A673 (cell line): ENCODE results near the gene CDC42BPA. TPM values are rescaled to one million over a fixed set of nuclear protein-coding genes. Genes with fewer than 3 reads are reported as not detected.

Source experiments
- BruUV-seq: library from RNA; stranded (reverse); fragments of 400-500 nt; replicated peaks from 2 replicates; lab custom pipeline; 2021; lab: Mats Ljungman, UMichigan
- CTCF ChIA-PET: fragments of 300-600 bp; sonication (Branson Sonifier 250); formaldehyde crosslinking; loops from one replicate; lab custom pipeline; 2022; ENCODE audit warnings: antibody characterized with exemption; lab: Charles Lee
- POLR2A ChIA-PET: fragments of 300-600 bp; sonication (Branson Sonifier 250); formaldehyde crosslinking; loops from one replicate; lab custom pipeline; 2022; ENCODE audit warnings: antibody characterized with exemption; ENCODE audit not compliant: low non-redundant PET; lab: Charles Lee
- DNase-seq: peaks from one replicate; pipeline ENCODE4 v3.0.0-alpha.2; 2015; ENCODE audit warnings: low spot score
- H3K27ac ChIP-seq: fragments of 200-600 bp; sonication (generic); 2 replicates; pipeline ENCODE4 v1.5.1; 2016; ENCODE audit warnings: mixed run types, low read depth, mild to moderate bottlenecking, mixed read lengths, antibody characterized with exemption, low read length; ENCODE audit not compliant: poor library complexity, severe bottlenecking
- H3K27me3 ChIP-seq: fragments of 200-600 bp; sonication (generic); replicated peaks from 2 replicates; pipeline ENCODE4 v1.6.1; 2017; ENCODE audit warnings: mixed run types, low read depth, mild to moderate bottlenecking, mixed read lengths, antibody characterized with exemption, low read length; ENCODE audit not compliant: insufficient read depth, poor library complexity
- H3K36me3 ChIP-seq: fragments of 200-600 bp; sonication (generic); 2 replicates; pipeline ENCODE4 v1.6.1; 2016; ENCODE audit warnings: mixed run types, mild to moderate bottlenecking, mixed read lengths, antibody characterized with exemption, low read length; ENCODE audit not compliant: insufficient read depth, poor library complexity, severe bottlenecking
- H3K4me1 ChIP-seq: fragments of 200-600 bp; sonication (generic); 2 replicates; pipeline ENCODE4 v1.6.1; 2017; ENCODE audit warnings: mixed run types, mild to moderate bottlenecking, mixed read lengths, antibody characterized with exemption, low read length; ENCODE audit not compliant: insufficient read depth, poor library complexity, severe bottlenecking
- H3K4me3 ChIP-seq: fragments of 200-600 bp; sonication (generic); 2 replicates; pipeline ENCODE4 v1.5.1; 2016; ENCODE audit warnings: low read depth, mixed run types, mild to moderate bottlenecking, mixed read lengths, low read length; ENCODE audit not compliant: poor library complexity, severe bottlenecking
- H3K9me3 ChIP-seq: fragments of 200-600 bp; sonication (generic); 2 replicates; pipeline ENCODE4 v1.6.1; 2016; ENCODE audit warnings: mixed run types, low read depth, mild to moderate bottlenecking, mixed read lengths, antibody characterized with exemption, low read length; ENCODE audit not compliant: poor library complexity, severe bottlenecking
- CTCF ChIP-seq: fragments of 300-800, 200-600 bp; sonication (generic); conservative IDR thresholded peaks from 2 replicates; pipeline ENCODE4 v1.5.1; 2017; ENCODE audit warnings: low read depth, mild to moderate bottlenecking, antibody characterized with exemption, low read length, moderate library complexity, mixed read lengths
- EZH2 ChIP-seq: fragments of 200-600 bp; sonication (generic); IDR thresholded peaks from 2 replicates; pipeline ENCODE4 v1.6.1; 2017; ENCODE audit warnings: borderline replicate concordance, low read depth, mild to moderate bottlenecking, mixed read lengths, antibody characterized with exemption, low read length; ENCODE audit not compliant: poor library complexity, severe bottlenecking
- intact Hi-C: fragments of 100-400 bp; cut with micrococcal nuclease; formaldehyde crosslinking; loops from one replicate; pipeline ENCODE4 v1.10.0; 2022; ENCODE audit not compliant: unreplicated experiment
- total RNA-seq: library from RNA; stranded (reverse); gene quantifications from 2 replicates; pipeline ENCODE4 v1.2.3, GENCODE V29; 2021

Gene CDC42BPA
- total RNA-seq, 1 experiment from 2014 or later: 21.7 TPM

GRCh38 chr1:227228201-227228600, 90.1 kb downstream of the CDC42BPA start:
- H3K27me3 ChIP-seq: no peaks in the 10 kb centered on the region
- DNase-seq: no peak
- ChIA-PET POLR2A (no interaction called here), CTCF (no interaction called here)
- no peaks in the 10 kb centered on the region for H3K36me3 ChIP-seq
- intact Hi-C loops: no loop called here
- no peak overlapping the region for H3K27ac ChIP-seq
- H3K4me1 ChIP-seq: no peaks in the 10 kb centered on the region
- H3K4me3 ChIP-seq: no peak overlapping the region
- TF ChIP-seq EZH2 (no peak), CTCF (no peak)
- BruUV-seq: no TSS peak
- no peaks in the 10 kb centered on the region for H3K9me3 ChIP-seq

- no peak for TF ChIP-seq EZH2
- no peak for TF ChIP-seq CTCF
- DNase-seq: no peak
- Histone ChIP-seq H3K36me3 (no peaks in the 10 kb centered on the region), H3K9me3 (no peaks in the 10 kb centered on the region), H3K4me3 (no peak overlapping the region), H3K4me1 (no peaks in the 10 kb centered on the region), H3K27me3 (no peaks in the 10 kb centered on the region), H3K27ac (no peak overlapping the region)
- BruUV-seq: no TSS peak
- ChIA-PET CTCF (no interaction called here), POLR2A (no interaction called here)
- intact Hi-C loops: no loop called here
Measured at GRCh38 chr1:227227761-227228160, 90.5 kb downstream of the CDC42BPA start.

GRCh38 chr1:227225715-227226346, 92.5 kb downstream of the CDC42BPA start:
- TF ChIP-seq EZH2: no peak
- TF ChIP-seq CTCF: no peak
- intact Hi-C loops: no loop called here
- Histone ChIP-seq H3K27me3 (no peaks in the 10 kb centered on the region), H3K4me1 (no peaks in the 10 kb centered on the region), H3K9me3 (no peaks in the 10 kb centered on the region), H3K27ac (no peak overlapping the region), H3K4me3 (no peak overlapping the region), H3K36me3 (no peaks in the 10 kb centered on the region)
- no peak for DNase-seq
- no TSS peak for BruUV-seq
- ChIA-PET POLR2A (no interaction called here), CTCF (no interaction called here)
